AG04449 (cell line): ENCODE measurements around the gene MXD1.
"Not testable (repeated sequence)": the region's sequence is repeated elsewhere in the genome, so short reads cannot be mapped to it uniquely, and the experiment has no call there.

ENCODE experiments used
- CTCF ChIA-PET: fragments of 350-600 bp; formaldehyde crosslinking; extraction: SDS; loops from one replicate; lab custom pipeline; 2021; ENCODE audit warnings: antibody characterized with exemption; lab: Yijun Ruan, JAX
- POLR2A ChIA-PET: fragments of 400-600, 350-600 bp; formaldehyde crosslinking; extraction: SDS; loops from one replicate; lab custom pipeline; 2020; ENCODE audit warnings: antibody characterized with exemption, inconsistent platforms; lab: Yijun Ruan, JAX
- DNase-seq: peaks from one replicate; pipeline ENCODE4 v3.0.0-alpha.2; 2010; ENCODE audit warnings: low read depth, low spot score
- H3K4me3 ChIP-seq: 2 replicates; pipeline ENCODE4 v1.5.1; 2011; ENCODE audit warnings: low read depth, mild to moderate bottlenecking, control low read depth, low read length
- TF ChIP-seq, protein P1 (sequence below): IDR thresholded peaks from one replicate; pipeline ENCODE4 v1.5.1; 2011; ENCODE audit warnings: mild to moderate bottlenecking, moderate library complexity, low read length, control low read depth, inconsistent platforms; ENCODE audit not compliant: insufficient read depth; ENCODE audit errors: missing control alignments

Gene MXD1

DNA sequence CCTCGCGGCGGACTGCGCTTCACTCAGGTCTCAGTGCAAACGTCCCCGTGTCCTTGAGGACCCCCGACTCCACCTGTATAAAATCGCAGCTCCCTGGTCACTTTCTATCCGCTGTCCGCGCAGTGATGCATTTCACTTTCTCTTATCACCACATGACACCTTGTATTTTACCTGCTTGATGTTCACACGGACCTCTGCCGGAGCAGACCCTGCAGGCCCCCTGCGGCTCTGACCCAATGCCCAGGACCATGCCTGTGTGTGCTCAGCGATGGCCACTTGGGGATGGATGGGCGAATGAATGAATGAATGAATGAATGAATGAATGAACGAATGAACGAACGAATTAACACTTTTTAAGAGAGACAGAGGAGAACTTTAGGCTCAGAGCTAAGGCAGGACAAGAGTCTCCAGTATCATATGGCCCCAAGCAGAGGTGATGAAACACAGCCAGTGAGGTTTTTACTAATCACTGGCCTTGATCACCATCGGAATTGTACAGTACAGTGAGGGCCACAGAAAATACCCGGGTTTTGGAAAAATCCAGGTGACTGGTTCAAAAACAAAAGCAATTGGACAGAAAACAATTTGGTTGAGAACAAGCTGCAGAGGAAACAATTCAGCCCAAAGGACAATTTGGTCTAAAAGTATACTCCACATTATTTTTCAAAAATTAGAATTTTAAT is 34.2 kb downstream of the MXD1 start:
- no peak overlapping the region for H3K4me3 ChIP-seq

DNA sequence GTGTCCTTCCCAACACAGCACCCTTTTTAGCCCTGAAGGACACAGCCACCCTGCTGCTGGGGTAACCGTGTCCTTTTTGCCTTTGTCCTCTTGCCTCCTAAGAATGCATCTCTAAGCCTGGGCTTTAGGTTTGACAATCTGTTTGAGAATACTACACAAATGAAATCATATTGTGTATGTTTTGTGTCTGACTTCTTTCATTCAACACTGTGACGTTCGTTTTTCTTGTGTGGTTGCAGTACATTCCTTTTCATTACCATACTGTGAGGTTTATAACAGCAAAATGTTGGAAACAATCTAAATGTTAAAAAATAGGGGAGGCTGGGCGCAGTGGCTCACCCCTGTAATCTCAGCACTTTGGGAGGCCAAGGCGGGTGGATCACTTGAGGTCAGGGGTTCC is 35.3 kb downstream of the MXD1 start:
- DNase-seq: no peak
- POLR2A ChIA-PET: no interaction called here

More for the DNA sequence above, 34.2 kb downstream of the MXD1 start:
- TF ChIP-seq, protein P1, sequence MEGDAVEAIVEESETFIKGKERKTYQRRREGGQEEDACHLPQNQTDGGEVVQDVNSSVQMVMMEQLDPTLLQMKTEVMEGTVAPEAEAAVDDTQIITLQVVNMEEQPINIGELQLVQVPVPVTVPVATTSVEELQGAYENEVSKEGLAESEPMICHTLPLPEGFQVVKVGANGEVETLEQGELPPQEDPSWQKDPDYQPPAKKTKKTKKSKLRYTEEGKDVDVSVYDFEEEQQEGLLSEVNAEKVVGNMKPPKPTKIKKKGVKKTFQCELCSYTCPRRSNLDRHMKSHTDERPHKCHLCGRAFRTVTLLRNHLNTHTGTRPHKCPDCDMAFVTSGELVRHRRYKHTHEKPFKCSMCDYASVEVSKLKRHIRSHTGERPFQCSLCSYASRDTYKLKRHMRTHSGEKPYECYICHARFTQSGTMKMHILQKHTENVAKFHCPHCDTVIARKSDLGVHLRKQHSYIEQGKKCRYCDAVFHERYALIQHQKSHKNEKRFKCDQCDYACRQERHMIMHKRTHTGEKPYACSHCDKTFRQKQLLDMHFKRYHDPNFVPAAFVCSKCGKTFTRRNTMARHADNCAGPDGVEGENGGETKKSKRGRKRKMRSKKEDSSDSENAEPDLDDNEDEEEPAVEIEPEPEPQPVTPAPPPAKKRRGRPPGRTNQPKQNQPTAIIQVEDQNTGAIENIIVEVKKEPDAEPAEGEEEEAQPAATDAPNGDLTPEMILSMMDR: no peak
- ChIA-PET POLR2A (no interaction called here), CTCF (interaction anchor here (0.6 kb wide), 1 partner anchor 129 kb away, joined by 3 read pairs; no protein-coding TSS in a partner anchor)
- DNase-seq: no peak

DNA sequence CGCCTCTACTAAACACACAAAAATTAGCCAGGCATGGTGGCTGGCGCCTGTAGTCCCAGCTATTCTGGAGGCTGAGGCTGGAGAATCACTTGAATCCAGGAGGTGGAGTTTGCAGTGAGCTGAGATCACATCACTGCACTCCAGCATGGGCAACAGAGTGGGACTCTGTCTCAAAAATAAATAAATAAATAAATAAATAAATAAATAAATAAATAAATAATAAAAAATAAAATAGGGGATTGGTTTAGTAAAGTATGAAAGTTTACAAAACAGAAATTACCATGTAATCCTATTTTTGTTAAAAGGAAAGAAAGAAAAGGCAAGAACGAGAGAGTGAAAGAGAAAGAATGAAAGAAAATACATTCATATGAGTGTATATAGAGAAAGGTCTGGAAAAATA is 35.8 kb downstream of the MXD1 start:
- DNase-seq, H3K4me3 ChIP-seq, CTCF ChIA-PET, POLR2A ChIA-PET: not testable (repeated sequence)

More for the DNA sequence above, 35.3 kb downstream of the MXD1 start:
- H3K4me3 ChIP-seq: no peak overlapping the region
- TF ChIP-seq, protein P1: no peak
- CTCF ChIA-PET: no interaction called here

DNA sequence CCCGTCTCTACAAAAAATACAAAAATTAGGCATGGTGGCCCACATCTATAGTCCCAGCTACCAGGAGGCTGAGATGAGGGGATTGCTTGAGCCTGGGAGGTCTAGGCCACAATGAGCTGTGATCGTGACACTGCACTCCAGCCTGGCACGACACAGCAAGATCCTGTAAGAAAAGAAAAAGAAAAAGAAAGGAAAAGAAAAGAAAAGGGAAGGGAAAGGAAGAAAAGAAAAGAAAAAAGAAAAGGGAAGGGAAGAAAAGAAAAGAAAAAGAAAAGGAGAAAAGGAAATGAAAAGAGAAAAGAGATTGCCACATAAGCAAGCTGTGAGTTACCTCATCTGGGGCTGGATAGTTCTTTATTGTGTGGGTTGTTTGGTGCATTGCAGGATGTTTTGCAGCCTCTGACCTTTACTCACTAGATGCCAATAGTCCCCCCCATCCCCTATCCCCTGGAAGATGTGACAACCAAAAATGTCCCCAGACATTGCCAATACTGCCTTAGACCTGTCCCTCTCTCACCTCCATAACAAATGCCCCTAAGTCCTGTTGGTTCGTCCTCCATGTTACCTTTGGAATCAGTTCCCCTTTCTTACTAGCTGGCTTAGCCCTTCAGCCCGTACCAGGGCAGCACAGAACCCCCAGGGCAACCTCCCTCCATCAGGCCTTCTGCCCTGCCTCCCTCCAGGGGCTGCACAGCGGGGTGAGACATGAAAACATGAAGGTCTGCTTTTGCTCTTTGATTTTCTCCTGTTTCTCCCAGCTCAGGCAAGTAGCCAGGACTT is 37.6 kb downstream of the MXD1 start:
- no peak for DNase-seq
- H3K4me3 ChIP-seq: no peak overlapping the region
- TF ChIP-seq, protein P1: no peak
- POLR2A ChIA-PET: no interaction called here
- CTCF ChIA-PET: no interaction called here

DNA sequence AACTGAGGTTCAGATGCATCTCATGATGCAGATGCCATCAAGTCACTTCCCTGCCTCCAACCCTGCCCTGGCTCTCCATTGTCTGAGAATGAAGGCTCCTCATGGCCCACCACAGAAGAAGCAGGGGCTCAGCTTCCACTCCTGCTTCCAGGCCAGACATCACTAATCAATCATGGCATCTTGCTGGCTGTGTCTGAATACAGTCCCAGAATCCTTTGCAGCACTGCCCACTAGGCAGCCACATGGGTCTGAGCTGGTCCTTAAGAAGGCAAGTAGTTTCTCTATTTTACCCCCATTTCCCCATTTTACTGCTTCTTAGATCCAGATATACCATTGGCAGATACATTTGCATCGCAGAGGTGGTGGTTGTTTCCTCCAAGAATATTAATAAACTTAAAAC is 39.2 kb downstream of the MXD1 start:
- ChIA-PET CTCF (no interaction called here), POLR2A (no interaction called here)
- TF ChIP-seq, protein P1: no peak
- no peak for DNase-seq
- no peak overlapping the region for H3K4me3 ChIP-seq

DNA sequence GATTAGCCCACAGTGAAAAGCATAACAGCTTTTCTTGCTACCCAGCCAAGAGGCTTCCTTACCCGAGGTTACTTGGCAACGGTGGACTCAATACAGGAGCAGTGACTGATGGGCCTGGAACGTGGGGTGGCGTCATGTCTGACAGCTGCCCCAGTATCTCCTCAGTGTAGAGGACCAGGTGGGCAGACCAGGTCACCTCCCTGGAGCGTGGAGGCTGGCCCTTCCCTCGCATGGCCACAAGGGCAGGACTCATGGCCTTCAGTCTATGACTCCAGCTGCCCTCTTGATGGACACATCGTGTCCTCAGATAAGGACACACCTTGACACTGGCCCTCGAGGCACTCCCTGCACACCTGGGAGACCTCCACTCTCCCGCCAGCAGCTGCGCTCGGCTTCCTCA is 40.1 kb downstream of the MXD1 start:
- ChIA-PET CTCF (interaction anchor here (1.1 kb wide), 1 partner anchor 9 kb away, joined by 3 read pairs; no protein-coding TSS in a partner anchor), POLR2A (no interaction called here)
- no peak for DNase-seq
- no peak overlapping the region for H3K4me3 ChIP-seq
- TF ChIP-seq, protein P1: no peak
